K562 (cell line): Measurements from ENCODE around the gene FBXL2. TPM values are rescaled to one million over a fixed set of nuclear protein-coding genes. Genes with fewer than 3 reads are reported as not detected.

Experiments
- ATAC-seq: fragments of 200-7000 bp; cut with Tn5 transposase; 3 replicates; pipeline ENCODE4 v1.9.1; 2020; ENCODE audit warnings: moderate library complexity
- BruUV-seq: library from RNA; stranded (reverse); fragments of 400-500 nt; replicated peaks from 2 replicates; lab custom pipeline; 2021; lab: Mats Ljungman, UMichigan
- CTCF ChIA-PET: fragments of 300-600 bp; formaldehyde crosslinking; extraction: SDS; loops from one replicate; lab custom pipeline; 2021; ENCODE audit warnings: low intra/inter-chr PET ratio; lab: Yijun Ruan, JAX
- POLR2A ChIA-PET: fragments of 300-600, 350-650 bp; sonication (Branson Sonifier 250); formaldehyde crosslinking; extraction: SDS; loops from one replicate; lab custom pipeline; 2021; ENCODE audit warnings: antibody characterized with exemption, inconsistent platforms; lab: Yijun Ruan, JAX
- DNase-seq, 4 experiments: peaks; one replicate each; pipeline versions ENCODE4 v3.0.0 to v3.0.0-alpha.2; 2011 to 2018; ENCODE audit warnings: low spot score in 3 of 4, mixed read lengths in 3 of 4; ENCODE audit errors: extremely low read depth in 1 of 4
- FAIRE-seq: peaks from 2 replicates; lab custom pipeline; 2011; peaks lifted over from hg19 to GRCh38; lab: Jason Lieb, UNC
- H2AFZ ChIP-seq: 2 replicates; pipeline ENCODE4 v1.6.0; 2011; ENCODE audit warnings: low read depth, low read length, control low read depth, inconsistent platforms
- H3K27ac ChIP-seq: fragments of 200-600 bp; 3 replicates; pipeline ENCODE4 v1.8.0; 2011; ENCODE audit warnings: low read depth, mild to moderate bottlenecking, control low read depth, inconsistent platforms, low read length, moderate library complexity, mixed read lengths; ENCODE audit errors: extremely low read depth
- H3K27me3 ChIP-seq, 2 experiments: fragments of 300-600 bp in 1 of 2; 2 replicates in 1 of 2; 3 replicates in 1 of 2; pipeline versions ENCODE4 v1.6.0 to v1.8.0; 2011; ENCODE audit warnings: inconsistent platforms in 2 of 2, low read length in 2 of 2, mild to moderate bottlenecking in 1 of 2, mixed read lengths in 1 of 2, moderate library complexity in 1 of 2; ENCODE audit not compliant: control insufficient read depth in 2 of 2, insufficient read depth in 2 of 2
- H3K36me3 ChIP-seq: fragments of 300-600 bp; 3 replicates; pipeline ENCODE4 v1.8.0; 2011; ENCODE audit warnings: mild to moderate bottlenecking, low read length, inconsistent platforms; ENCODE audit not compliant: control insufficient read depth, insufficient read depth
- H3K4me1 ChIP-seq, 2 experiments: fragments of 200-600 bp in 1 of 2; replicated peaks in 1 of 2; 2 replicates in 1 of 2; 3 replicates in 1 of 2; pipeline versions ENCODE4 v1.5.1 to v1.8.0; 2011; ENCODE audit warnings: inconsistent platforms in 2 of 2, low read length in 2 of 2, mild to moderate bottlenecking in 1 of 2, mixed read lengths in 1 of 2, moderate library complexity in 1 of 2; ENCODE audit not compliant: control insufficient read depth in 2 of 2, insufficient read depth in 2 of 2
- H3K4me2 ChIP-seq: 2 replicates; pipeline ENCODE4 v1.6.1; 2011; ENCODE audit warnings: low read length, control low read depth, inconsistent platforms, mixed read lengths; ENCODE audit not compliant: insufficient read depth
- H3K4me3 ChIP-seq: fragments of 200-600 bp; sonication (generic), shearing (Covaris generic); 2 replicates; pipeline ENCODE4 v1.5.1; 2016; ENCODE audit warnings: control low read depth, inconsistent platforms
- H3K79me2 ChIP-seq: fragments of 200-600 bp; 3 replicates; pipeline ENCODE4 v1.8.0; 2011; ENCODE audit warnings: low read length, inconsistent platforms; ENCODE audit not compliant: control insufficient read depth, insufficient read depth
- H3K9ac ChIP-seq, 2 experiments: 2 replicates each; pipeline versions ENCODE4 v1.6.0 to v1.6.1; 2011; ENCODE audit warnings: low read depth in 2 of 2, low read length in 2 of 2, control low read depth in 1 of 2, inconsistent platforms in 1 of 2, mild to moderate bottlenecking in 1 of 2, mixed read lengths in 1 of 2; ENCODE audit not compliant: insufficient read depth in 1 of 2
- H3K9me1 ChIP-seq: one replicate; pipeline ENCODE4 v1.6.0; 2011; ENCODE audit warnings: inconsistent platforms, mild to moderate bottlenecking, low read length, moderate library complexity; ENCODE audit not compliant: control insufficient read depth, insufficient read depth
- H3K9me3 ChIP-seq: replicated peaks from 2 replicates; pipeline ENCODE4 v1.5.1; 2011; ENCODE audit warnings: low read depth, low read length, inconsistent platforms; ENCODE audit not compliant: control insufficient read depth, insufficient read depth
- H4K20me1 ChIP-seq: replicated peaks from 2 replicates; pipeline ENCODE4 v1.6.1; 2011; ENCODE audit warnings: low read length, inconsistent platforms, mixed read lengths; ENCODE audit not compliant: control insufficient read depth, insufficient read depth
- ADNP ChIP-seq: fragments of 200-800 bp; sonication (Bioruptor generic); IDR thresholded peaks from 2 replicates; pipeline ENCODE4 v1.6.1; 2016; ENCODE audit warnings: missing genetic modification characterization, missing compliant biosample characterization
- ARID2 ChIP-seq: fragments of 450-650 bp; IDR thresholded peaks from 2 replicates; pipeline ENCODE4 v1.6.1; 2017; ENCODE audit warnings: antibody characterized with exemption, mild to moderate bottlenecking
- C11orf30 ChIP-seq: fragments of 450-650 bp; IDR thresholded peaks from 2 replicates; pipeline ENCODE4 v1.6.1; 2016; ENCODE audit warnings: low read depth, mild to moderate bottlenecking
- CREM ChIP-seq: IDR thresholded peaks from 2 replicates; pipeline ENCODE4 v1.6.1; 2014; ENCODE audit warnings: antibody characterized with exemption, low read depth
- ETV1 ChIP-seq: fragments of 450-650 bp; conservative IDR thresholded peaks from 2 replicates; pipeline ENCODE4 v1.6.1; 2016; ENCODE audit warnings: missing genetic modification characterization, control low read depth, low read depth, missing compliant biosample characterization
- MAFG ChIP-seq: fragments of 450-650 bp; conservative IDR thresholded peaks from 2 replicates; pipeline ENCODE4 v1.6.1; 2016; ENCODE audit warnings: missing genetic modification characterization, missing compliant biosample characterization
- NFE2 ChIP-seq: IDR thresholded peaks from 2 replicates; pipeline ENCODE4 v1.6.1; 2014; ENCODE audit warnings: antibody characterized with exemption, low read depth
- NFXL1 ChIP-seq: fragments of 450-650 bp; formaldehyde crosslinking; IDR thresholded peaks from 2 replicates; pipeline ENCODE4 v1.4.0; 2021; ENCODE audit warnings: mild to moderate bottlenecking
- PTTG1 ChIP-seq: fragments of 450-650 bp; IDR thresholded peaks from 2 replicates; pipeline ENCODE4 v1.6.1; 2016; ENCODE audit warnings: low read depth, mild to moderate bottlenecking, missing genetic modification characterization, missing compliant biosample characterization
- TOE1 ChIP-seq, 2 experiments: fragments of 450-650 bp in 1 of 2; sonication (generic) in 1 of 2; formaldehyde crosslinking in 1 of 2; IDR thresholded peaks; 2 replicates each; pipeline versions ENCODE4 v1.7.1 to v1.8.0; 2016 to 2022; ENCODE audit warnings: borderline replicate concordance in 2 of 2, mild to moderate bottlenecking in 2 of 2, antibody characterized with exemption in 1 of 2, inconsistent platforms in 1 of 2, low read depth in 1 of 2, missing genetic modification reagents in 1 of 2, moderate library complexity in 1 of 2
- ZFX ChIP-seq: sonication (generic); formaldehyde crosslinking; IDR thresholded peaks from 2 replicates; pipeline ENCODE4 v1.8.0; 2022; ENCODE audit warnings: mild to moderate bottlenecking, missing genetic modification reagents, moderate library complexity
- ZNF316 ChIP-seq: fragments of 450-650 bp; IDR thresholded peaks from 2 replicates; pipeline ENCODE4 v1.6.1; 2016
- WGBS: fragments of 100-300 bp; shearing (Covaris generic); methylation state at CpG from one replicate; pipeline ENCODE4 v1.1.6; 2016; ENCODE audit warnings: low coverage, mixed read lengths; ENCODE audit not compliant: insufficient coverage; ENCODE audit errors: missing lambda C conversion rate; 5-methylcytosine and 5-hydroxymethylcytosine counted together
- in situ Hi-C: fragments of 300-500 bp; cut with MboI; formaldehyde crosslinking; loops from 4 replicates; pipeline ENCODE4 v1.15.0; 2018; ENCODE audit warnings: inconsistent platforms, mixed read lengths
- intact Hi-C: fragments of 100-400 bp; cut with micrococcal nuclease; formaldehyde crosslinking; loops from 2 replicates; pipeline ENCODE4 v1.14.2; 2022
- polyA plus RNA-seq, 8 experiments: library from polyadenylated mRNA; depleted of rRNA in 4 of 8; stranded (reverse) in 5 of 8; unstranded in 3 of 8; fragments of >200 nt; fragmentation: Nextera tagmentation in 2 of 8; fragmentation: Illumina TruSeq in 1 of 8; extraction: Ambion mirVana in 2 of 8; extraction: Trizol in 1 of 8; gene quantifications; 2 replicates each; pipeline versions ENCODE4 v1.2.1 to v1.2.3, GENCODE V29; 2011 to 2014; ENCODE audit warnings: inconsistent platforms in 1 of 8, missing spikeins in 1 of 8
- total RNA-seq, 7 experiments: library from RNA; depleted of rRNA in 6 of 7; stranded (reverse); fragments of >200 nt in 6 of 7; fragmentation: Illumina TruSeq in 2 of 7; extraction: Trizol in 2 of 7; gene quantifications; 2 replicates each; pipeline versions ENCODE4 v1.2.1 to v1.2.3, GENCODE V29; 2011 to 2021; ENCODE audit warnings: low replicate concordance in 1 of 7
- TF ChIP-seq, protein P1 (sequence below): sonication (generic); formaldehyde crosslinking; IDR thresholded peaks from 2 replicates; pipeline ENCODE4 v1.8.0; 2022; ENCODE audit warnings: mild to moderate bottlenecking, missing genetic modification reagents

Gene FBXL2
- total and polyA plus RNA-seq, 9 of the 15 experiments (the other 6 are each of a cell fraction or from before 2014, with no cell fraction given): 1.3 to 6.9 (median 1.9) TPM

DNA sequence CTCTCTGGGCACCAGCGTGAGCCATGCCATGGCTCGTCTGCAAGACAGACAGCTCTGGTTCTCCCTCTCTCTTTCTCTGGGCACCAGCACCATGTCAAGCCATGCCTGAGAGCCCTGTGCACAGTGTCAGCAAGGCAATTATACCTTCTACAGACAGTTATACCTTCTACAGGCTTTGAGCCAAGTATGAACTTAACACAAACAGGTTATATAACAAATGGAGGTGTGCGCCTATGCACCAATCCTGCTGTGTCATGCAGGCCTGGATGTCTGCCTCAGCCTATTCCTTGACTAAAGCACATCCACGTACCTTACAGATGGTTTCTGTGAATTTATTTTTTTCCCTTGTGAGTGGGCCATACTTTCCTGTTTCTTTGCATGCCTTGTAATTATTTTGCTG, 5.9 kb upstream of the FBXL2 start:
- H3K4me3 ChIP-seq: no peak overlapping the region
- peak; percentile 72 for TF ChIP-seq C11orf30
- peak; percentile 76 for TF ChIP-seq ZNF316
- peak; percentile 81 for TF ChIP-seq NFE2
- TF ChIP-seq TOE1 (IDR thresholded peaks at IDR 0.05; ENCODE audit: borderline replicate concordance): no peak
- TF ChIP-seq TOE1 (CRISPR knock-in tag; IDR thresholded peaks at IDR 0.05; ENCODE audit: borderline replicate concordance, low read depth): no peak
- peak; percentile 55; the same call in 1 of the 2 replicates for TF ChIP-seq MAFG
- no peak for TF ChIP-seq PTTG1 (tag)
- H3K4me2 ChIP-seq: no peak overlapping the region
- DNase-seq (peak in 1 of 4 experiments; percentile 23), ATAC-seq (peak; percentile 68), FAIRE-seq (no peak)
- WGBS: 15% methylated on average over 4 of the region's 4 CpGs
- intact Hi-C loops (no loop called here), in situ Hi-C loops (no loop called here)
- ChIA-PET POLR2A (interaction anchor here (0.7 kb wide), 1 partner anchor 15 kb away, joined by 3 read pairs; no protein-coding TSS in a partner anchor), CTCF (no interaction called here)
- peak overlapping the region; percentile 40 for H2AFZ ChIP-seq
- H4K20me1 ChIP-seq: no peaks in the 10 kb centered on the region
- H3K36me3 ChIP-seq: no peaks in the 10 kb centered on the region
- no peak overlapping the region for H3K27ac ChIP-seq
- H3K4me1 ChIP-seq: no peaks in the 10 kb centered on the region; a peak in 1 of 5 replicates
- no peaks in the 10 kb centered on the region; the same call in 1 of the 2 replicates for H3K9me3 ChIP-seq
- peak overlapping the region in 1 of 2 experiments; percentile 53; a peak in 1 of 4 replicates for H3K9ac ChIP-seq
- no peaks in the 10 kb centered on the region for H3K79me2 ChIP-seq
- no peaks in the 10 kb centered on the region for H3K27me3 ChIP-seq
- no peaks in the 10 kb centered on the region for H3K9me1 ChIP-seq
- BruUV-seq: no TSS peak

DNA sequence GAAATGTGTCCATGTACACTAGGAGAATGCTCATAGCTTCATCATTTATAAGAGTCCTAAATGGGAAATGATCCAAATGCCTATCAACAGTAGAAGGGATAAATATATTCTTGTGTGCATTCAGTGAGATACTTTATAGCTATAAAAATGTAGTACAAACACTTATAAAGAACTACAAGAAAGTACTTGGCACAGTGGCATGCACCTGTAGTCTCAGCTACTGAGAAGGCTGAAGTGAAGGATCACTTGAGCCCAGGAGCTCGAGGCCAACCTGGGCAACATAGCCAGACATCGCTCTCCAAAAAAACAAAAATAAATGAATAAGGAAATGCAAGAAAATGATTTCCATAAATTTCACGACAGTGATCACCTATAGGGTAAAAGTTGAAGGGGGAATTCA, 3.6 kb upstream of the FBXL2 start:
- intact Hi-C loops (no loop called here), in situ Hi-C loops (no loop called here)
- CTCF ChIA-PET: no interaction called here
- no peaks in the 10 kb centered on the region for H3K36me3 ChIP-seq
- H3K9me3 ChIP-seq: no peaks in the 10 kb centered on the region; the same call in 1 of the 2 replicates
- DNase-seq (no peak), ATAC-seq (no peak), FAIRE-seq (no peak)
- H3K9ac ChIP-seq: no peak overlapping the region
- no peak overlapping the region for H3K27ac ChIP-seq
- H2AFZ ChIP-seq: no peak overlapping the region
- no peaks in the 10 kb centered on the region for H3K27me3 ChIP-seq
- no peaks in the 10 kb centered on the region for H3K9me1 ChIP-seq
- H3K4me3 ChIP-seq: no peak overlapping the region
- BruUV-seq: no TSS peak
- H3K4me1 ChIP-seq: peaks cover 6 to 8% of the 10 kb centered on the region in 2 experiments; a peak in 4 of 5 replicates
- POLR2A ChIA-PET: no interaction called here
- no peaks in the 10 kb centered on the region for H3K79me2 ChIP-seq
- 7% methylated on average over 3 of the region's 3 CpGs for WGBS
- TF ChIP-seq CREM (no peak), ETV1 (tag) (no peak), NFXL1 (no peak), ADNP (tag) (no peak), ZFX (CRISPR knock-in tag) (no peak), ARID2 (no peak)
- TF ChIP-seq, protein P1, sequence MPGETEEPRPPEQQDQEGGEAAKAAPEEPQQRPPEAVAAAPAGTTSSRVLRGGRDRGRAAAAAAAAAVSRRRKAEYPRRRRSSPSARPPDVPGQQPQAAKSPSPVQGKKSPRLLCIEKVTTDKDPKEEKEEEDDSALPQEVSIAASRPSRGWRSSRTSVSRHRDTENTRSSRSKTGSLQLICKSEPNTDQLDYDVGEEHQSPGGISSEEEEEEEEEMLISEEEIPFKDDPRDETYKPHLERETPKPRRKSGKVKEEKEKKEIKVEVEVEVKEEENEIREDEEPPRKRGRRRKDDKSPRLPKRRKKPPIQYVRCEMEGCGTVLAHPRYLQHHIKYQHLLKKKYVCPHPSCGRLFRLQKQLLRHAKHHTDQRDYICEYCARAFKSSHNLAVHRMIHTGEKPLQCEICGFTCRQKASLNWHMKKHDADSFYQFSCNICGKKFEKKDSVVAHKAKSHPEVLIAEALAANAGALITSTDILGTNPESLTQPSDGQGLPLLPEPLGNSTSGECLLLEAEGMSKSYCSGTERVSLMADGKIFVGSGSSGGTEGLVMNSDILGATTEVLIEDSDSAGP (CRISPR knock-in tag): no peak
- H3K4me2 ChIP-seq: no peak overlapping the region
- no peaks in the 10 kb centered on the region for H4K20me1 ChIP-seq
